ENCODE data around the gene HEXD.

- no peak for TF ChIP-seq POLR2AphosphoS5 (IDR thresholded peaks at IDR 0.05; ENCODE audit: low read depth, low read length)
- TF ChIP-seq POLR2A (IDR thresholded peaks at IDR 0.05; ENCODE audit: low read depth, low read length) = no peak
Observed at GRCh38 chr17:82415786-82416185, 2.4 kb upstream of the HEXD start.

Data from GM12892 (cell line).